ENCODE results near the gene SLC2A4.

GRCh38 chr17:7241783-7242716 lies 39.5 kb upstream of the SLC2A4 start, which contains the start of gene GABARAP:
- no peak for TF ChIP-seq CTCF (conservative IDR thresholded peaks at IDR 0.05; ENCODE audit: low read depth, low read length)
- no peak for TF ChIP-seq RAD21 (IDR thresholded peaks at IDR 0.05; ENCODE audit: low read length)
- TF ChIP-seq FOS (IDR thresholded peaks at IDR 0.05; ENCODE audit: low read depth, low read length): peak; percentile 5; the same call in 1 of the 2 replicates
- TF ChIP-seq USF2 (IDR thresholded peaks at IDR 0.05; ENCODE audit: low read depth, low read length): peak; percentile 63
- TF ChIP-seq POLR2A (IDR thresholded peaks at IDR 0.05; ENCODE audit: low read depth, low read length): peak; percentile 82; the same call in 1 of the 2 replicates
- no peak for TF ChIP-seq RFX5 (IDR thresholded peaks at IDR 0.05; ENCODE audit: low read depth, low read length)
- no peak for TF ChIP-seq SMC3 (IDR thresholded peaks at IDR 0.05; ENCODE audit: low read depth, low read length)
- no peak for TF ChIP-seq RCOR1 (IDR thresholded peaks at IDR 0.05; ENCODE audit: insufficient replicate concordance, low read length)
- TF ChIP-seq NFE2L2 (IDR thresholded peaks at IDR 0.05; ENCODE audit: low read depth, low read length): no peak
- no peak for TF ChIP-seq CEBPB (IDR thresholded peaks at IDR 0.05; ENCODE audit: low read depth, low read length)
- 0 out of 2 replicates have a peak, but pooled peaks have one; percentile 21 for TF ChIP-seq ELK1 (IDR thresholded peaks at IDR 0.05; ENCODE audit: borderline replicate concordance, low read depth, low read length)

Data from IMR-90 (cell line).